ENCODE results near the gene GALR2. TPM values are rescaled to one million over a fixed set of nuclear protein-coding genes. Genes with fewer than 3 reads are reported as not detected.
A peak's percentile ranks its signal among the peaks of the same experiment; 100 is the strongest.

GALR2 gene
- total and polyA plus RNA-seq, 4 donors, result 0.20 to 0.44 (median 0.40) TPM; not detected in 1

DNA sequence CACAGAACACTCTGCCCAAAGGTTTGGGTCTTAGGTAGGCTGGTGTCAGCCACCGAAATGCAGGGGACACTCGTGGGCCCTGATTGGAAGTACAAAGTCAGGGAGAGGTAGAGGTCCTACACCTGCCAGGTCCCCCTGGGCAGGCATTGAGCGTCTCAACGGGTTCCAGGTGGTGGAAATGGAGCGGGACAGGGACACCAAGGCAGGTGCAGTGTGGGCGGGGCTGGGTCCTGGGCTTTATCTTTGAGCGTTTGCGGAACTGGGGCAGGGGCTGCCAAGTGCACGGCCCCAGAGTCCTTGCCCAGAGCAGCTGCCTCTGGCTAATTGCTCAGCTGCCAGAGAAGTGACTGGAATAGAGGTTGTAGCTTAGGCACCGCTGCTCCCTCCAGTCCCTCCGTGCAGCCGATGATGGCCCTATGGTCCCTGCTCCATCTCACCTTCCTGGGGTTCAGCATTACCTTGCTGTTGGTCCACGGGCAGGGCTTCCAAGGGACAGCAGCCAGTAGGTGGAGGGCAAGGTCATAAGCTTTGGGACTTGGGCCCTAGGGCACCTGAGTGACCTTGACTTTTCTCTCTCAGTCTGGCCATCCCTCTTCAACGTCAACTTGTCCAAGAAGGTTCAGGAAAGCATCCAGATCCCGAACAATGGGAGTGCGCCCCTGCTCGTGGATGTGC lies 4.4 kb downstream of the GALR2 start, which contains the start of gene ZACN:
ZACN (plus strand) TSS at position 323 of the 675 bp plus-strand sequence; CDS start at position 406, 83 bp downstream.
- Histone ChIP-seq H3K9me3 (ENCODE audit: control insufficient read depth in 4 of 4, insufficient read depth in 3 of 4, low read length in 3 of 4) (peaks cover 0 to 8% (median 0%) of the 10 kb centered on the region in 4 donors), H3K4me3 (no peak within 1 kb of the TSS), H3K9ac (ENCODE audit: insufficient read depth in 1 of 2, low read length in 2 of 2) (no peak within 1 kb of the TSS), H3K27me3 (ENCODE audit: control insufficient read depth in 3 of 3, insufficient read depth in 3 of 3, low read length in 2 of 3) (peaks cover 4 to 53% (median 44%) of the 10 kb centered on the region in 3 donors), H3K36me3 (ENCODE audit: control insufficient read depth in 4 of 4, insufficient read depth in 4 of 4, low read length in 4 of 4) (peaks cover 0 to 21% (median 6%) of the 10 kb centered on the region in 4 donors), H3K4me1 (ENCODE audit: control insufficient read depth in 5 of 5, insufficient read depth in 5 of 5, low read length in 5 of 5) (peaks cover 0 to 48% (median 19%) of the 10 kb centered on the region in 5 donors), H3K27ac (ENCODE audit: low read depth in 1 of 2, low read length in 1 of 2) (no peak within 1 kb of the TSS)
- no peak for DNase-seq
- TF ChIP-seq, protein P1, sequence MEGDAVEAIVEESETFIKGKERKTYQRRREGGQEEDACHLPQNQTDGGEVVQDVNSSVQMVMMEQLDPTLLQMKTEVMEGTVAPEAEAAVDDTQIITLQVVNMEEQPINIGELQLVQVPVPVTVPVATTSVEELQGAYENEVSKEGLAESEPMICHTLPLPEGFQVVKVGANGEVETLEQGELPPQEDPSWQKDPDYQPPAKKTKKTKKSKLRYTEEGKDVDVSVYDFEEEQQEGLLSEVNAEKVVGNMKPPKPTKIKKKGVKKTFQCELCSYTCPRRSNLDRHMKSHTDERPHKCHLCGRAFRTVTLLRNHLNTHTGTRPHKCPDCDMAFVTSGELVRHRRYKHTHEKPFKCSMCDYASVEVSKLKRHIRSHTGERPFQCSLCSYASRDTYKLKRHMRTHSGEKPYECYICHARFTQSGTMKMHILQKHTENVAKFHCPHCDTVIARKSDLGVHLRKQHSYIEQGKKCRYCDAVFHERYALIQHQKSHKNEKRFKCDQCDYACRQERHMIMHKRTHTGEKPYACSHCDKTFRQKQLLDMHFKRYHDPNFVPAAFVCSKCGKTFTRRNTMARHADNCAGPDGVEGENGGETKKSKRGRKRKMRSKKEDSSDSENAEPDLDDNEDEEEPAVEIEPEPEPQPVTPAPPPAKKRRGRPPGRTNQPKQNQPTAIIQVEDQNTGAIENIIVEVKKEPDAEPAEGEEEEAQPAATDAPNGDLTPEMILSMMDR (IDR thresholded peaks at IDR 0.05; ENCODE audit: control extremely low read depth, extremely low read depth), result no peak
- no peak for ATAC-seq (ENCODE audit: insufficient read depth, low FRiP score)
- WGBS, 2 donors, result 64 to 68% methylated on average over 17 of the region's 17 CpGs

DNA sequence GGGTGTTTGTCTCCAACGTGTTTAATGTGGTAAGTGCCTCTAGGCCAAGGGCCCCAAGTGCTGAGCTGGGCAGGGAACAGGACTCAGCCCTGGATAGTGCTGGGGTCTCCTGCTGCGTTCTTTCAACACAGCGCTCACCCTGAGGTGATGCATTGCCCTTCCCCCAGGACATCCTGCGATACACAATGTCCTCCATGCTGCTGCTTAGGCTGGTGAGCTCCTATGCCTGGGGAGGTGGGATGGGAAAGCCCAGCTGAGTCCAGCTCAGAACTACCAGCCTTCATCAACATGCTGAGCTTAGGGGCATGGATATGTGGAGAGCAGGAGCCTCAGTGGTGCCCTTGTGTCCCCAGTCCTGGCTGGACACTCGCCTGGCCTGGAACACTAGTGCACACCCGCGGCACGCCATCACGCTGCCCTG lies 5.0 kb downstream of the GALR2 start:
- no peak overlapping the region for H3K4me3 ChIP-seq
- peaks cover 0 to 48% (median 19%) of the 10 kb centered on the region in 5 donors for H3K4me1 ChIP-seq (ENCODE audit: control insufficient read depth in 5 of 5, insufficient read depth in 5 of 5, low read length in 5 of 5)
- 28 to 31% methylated on average over 9 of the region's 9 CpGs for WGBS, 2 donors
- TF ChIP-seq, protein P1 (IDR thresholded peaks at IDR 0.05; ENCODE audit: control extremely low read depth, extremely low read depth), result no peak
- H3K27me3 ChIP-seq (ENCODE audit: control insufficient read depth in 3 of 3, insufficient read depth in 3 of 3, low read length in 2 of 3), result peaks cover 4 to 51% (median 43%) of the 10 kb centered on the region in 3 donors
- H3K9me3 ChIP-seq (ENCODE audit: control insufficient read depth in 4 of 4, insufficient read depth in 3 of 4, low read length in 3 of 4), result peaks cover 0 to 8% (median 0%) of the 10 kb centered on the region in 4 donors
- no peak overlapping the region for H3K9ac ChIP-seq (ENCODE audit: insufficient read depth in 1 of 2, low read length in 2 of 2)
- peak in 1 of 3 donors; percentile 22 for DNase-seq
- peaks cover 0 to 26% (median 9%) of the 10 kb centered on the region in 4 donors for H3K36me3 ChIP-seq (ENCODE audit: control insufficient read depth in 4 of 4, insufficient read depth in 4 of 4, low read length in 4 of 4)
- ATAC-seq (ENCODE audit: insufficient read depth, low FRiP score), result no peak
- H3K27ac ChIP-seq (ENCODE audit: low read depth in 1 of 2, low read length in 1 of 2), result no peak overlapping the region

DNA sequence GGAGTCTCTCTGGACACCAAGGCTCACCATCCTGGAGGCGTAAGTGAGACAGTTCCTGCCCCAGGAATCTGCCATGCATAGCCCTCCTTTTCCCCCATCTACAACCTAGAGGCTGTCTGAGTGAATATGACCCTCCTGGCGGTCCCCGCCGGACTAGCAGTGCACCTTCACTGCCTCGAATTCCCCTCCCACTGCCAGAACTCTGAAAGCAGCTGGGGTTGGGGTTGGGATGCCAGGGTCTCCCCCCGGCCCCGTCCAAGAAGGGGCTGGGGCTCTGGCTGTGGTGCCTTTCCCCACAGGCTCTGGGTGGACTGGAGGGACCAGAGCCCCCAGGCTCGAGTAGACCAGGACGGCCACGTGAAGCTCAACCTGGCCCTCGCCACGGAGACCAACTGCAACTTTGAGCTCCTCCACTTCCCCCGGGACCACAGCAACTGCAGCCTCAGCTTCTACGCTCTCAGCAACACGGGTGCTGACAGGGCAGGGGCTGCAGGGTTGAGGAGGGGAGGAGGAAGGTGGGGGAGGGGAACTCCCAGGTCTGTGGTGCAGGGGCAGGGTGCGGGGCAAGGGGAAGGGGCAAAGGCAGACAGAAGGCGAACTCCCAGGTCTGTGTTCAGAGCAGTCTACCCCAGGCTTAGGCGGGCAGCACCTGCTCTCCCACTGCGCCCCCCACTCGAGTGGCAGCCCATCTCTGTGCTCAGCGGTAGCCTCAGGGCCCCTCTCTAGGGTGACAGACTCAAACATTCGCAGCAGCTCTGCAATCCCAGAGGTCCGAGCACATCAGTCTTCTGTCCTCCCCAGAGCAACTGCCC lies 5.6 kb downstream of the GALR2 start:
- Histone ChIP-seq H3K9ac (ENCODE audit: insufficient read depth in 1 of 2, low read length in 2 of 2) (no peak overlapping the region), H3K36me3 (ENCODE audit: control insufficient read depth in 4 of 4, insufficient read depth in 4 of 4, low read length in 4 of 4) (peaks cover 0 to 31% (median 14%) of the 10 kb centered on the region in 4 donors), H3K4me1 (ENCODE audit: control insufficient read depth in 5 of 5, insufficient read depth in 5 of 5, low read length in 5 of 5) (peaks cover 0 to 43% (median 18%) of the 10 kb centered on the region in 5 donors), H3K9me3 (ENCODE audit: control insufficient read depth in 4 of 4, insufficient read depth in 3 of 4, low read length in 3 of 4) (peaks cover 0 to 4% (median 0%) of the 10 kb centered on the region in 4 donors), H3K27ac (ENCODE audit: low read depth in 1 of 2, low read length in 1 of 2) (no peak overlapping the region), H3K27me3 (ENCODE audit: control insufficient read depth in 3 of 3, insufficient read depth in 3 of 3, low read length in 2 of 3) (peaks cover 4 to 46% (median 39%) of the 10 kb centered on the region in 3 donors), H3K4me3 (no peak overlapping the region)
- DNase-seq (peak; percentile 28 to 51 (median 29)), ATAC-seq (ENCODE audit: insufficient read depth, low FRiP score) (no peak)
- TF ChIP-seq, protein P1 (IDR thresholded peaks at IDR 0.05; ENCODE audit: control extremely low read depth, extremely low read depth), result no peak
- 5 to 8% methylated on average over 23 of the region's 23 CpGs for WGBS, 2 donors

Data from lung (tissue), 12 donors.